GM21390 (cell line): Measurements from ENCODE around the gene TRIM17.
"Not testable (repeated sequence)": the region's sequence is repeated elsewhere in the genome, so short reads cannot be mapped to it uniquely, and the experiment has no call there.

Experiments used
- ATAC-seq: cut with Tn5 transposase; IDR thresholded peaks from one replicate; pipeline ENCODE4 v1.9.1; 2021; ENCODE audit not compliant: unreplicated experiment

The TRIM17 gene

GRCh38 chr1:228450200-228450599 is 33.5 kb upstream of the TRIM17 start:
- no peak for ATAC-seq

DNA sequence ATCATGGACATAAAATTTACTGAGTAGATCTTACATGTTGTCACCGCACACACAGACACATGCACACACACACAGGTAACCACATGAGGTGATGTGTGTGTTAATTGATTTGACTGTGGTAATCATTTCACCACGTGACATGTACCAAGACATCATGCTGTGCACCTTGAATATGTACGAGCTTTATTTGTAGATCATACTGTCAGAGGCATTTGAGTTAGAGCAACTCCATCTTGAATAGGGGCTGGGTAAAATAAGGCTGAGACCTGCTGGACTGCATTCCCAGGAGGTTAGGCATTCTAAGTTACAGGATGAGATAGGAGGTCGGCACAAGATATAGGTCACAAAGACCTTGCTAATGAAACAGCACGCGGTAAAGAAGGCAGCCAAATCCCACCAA is 31.7 kb upstream of the TRIM17 start:
- no peak for ATAC-seq

DNA sequence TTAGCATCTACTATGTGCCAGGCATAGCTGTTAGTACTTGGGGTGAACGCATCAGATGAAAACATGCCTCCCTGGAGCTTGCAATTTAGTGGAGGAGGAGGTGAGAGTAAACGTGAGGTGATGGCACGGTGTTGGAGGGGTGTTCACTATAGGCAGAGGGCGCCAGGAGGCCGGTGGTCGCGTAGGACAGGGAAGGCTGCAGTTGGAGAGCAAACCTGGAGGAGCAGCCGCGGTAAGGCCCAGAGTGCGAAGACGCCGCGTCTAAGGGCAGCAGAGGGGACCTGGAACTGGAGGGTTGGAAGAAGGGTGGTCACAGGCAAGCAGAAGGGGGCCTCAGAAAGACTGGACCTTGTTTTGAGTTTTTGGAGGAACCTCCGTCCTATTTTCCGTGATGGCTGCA is 30.2 kb upstream of the TRIM17 start:
- no peak for ATAC-seq

- ATAC-seq = peak; percentile 78
Measured at GRCh38 chr1:228445843-228446650, 29.4 kb upstream of the TRIM17 start.

DNA sequence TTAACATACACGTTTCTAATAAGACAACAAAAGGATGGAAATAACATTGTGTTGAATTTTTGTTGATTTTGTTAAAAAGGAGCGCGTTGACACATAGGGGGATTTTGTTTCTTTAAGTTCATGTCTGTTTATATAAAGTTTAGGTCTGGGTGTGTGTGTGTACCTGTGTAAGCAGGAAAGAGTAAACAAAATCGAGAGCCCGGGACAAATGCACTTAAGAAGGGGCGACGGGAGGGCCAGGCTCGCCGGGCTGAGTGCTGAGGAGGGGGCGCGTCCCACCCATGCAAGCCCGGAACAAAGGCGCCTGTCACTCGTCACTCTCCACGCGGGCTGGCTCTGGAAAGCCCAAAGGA is 28.8 kb upstream of the TRIM17 start:
- ATAC-seq = no peak

DNA sequence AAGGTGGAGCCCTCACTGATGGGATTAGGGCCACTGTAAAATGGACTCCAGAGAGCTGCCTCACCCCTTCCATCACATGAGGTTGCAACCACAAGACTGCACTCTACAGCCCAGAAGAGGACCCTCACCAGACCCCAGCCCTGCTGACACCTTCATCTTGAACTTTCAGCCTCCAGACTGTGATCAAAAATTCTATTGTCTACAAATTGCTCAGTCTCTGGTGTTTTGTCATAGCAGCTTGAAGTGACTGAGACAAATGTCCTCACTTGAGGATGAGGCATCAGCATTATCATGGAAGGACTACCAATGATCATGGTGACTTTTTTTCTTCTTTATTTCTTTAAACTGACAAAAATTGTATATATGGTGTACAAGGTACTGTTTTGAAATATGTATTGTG is 26.7 kb upstream of the TRIM17 start:
- ATAC-seq = no peak

GRCh38 chr1:228440761-228441500 is 24.3 kb upstream of the TRIM17 start:
- ATAC-seq = no peak

DNA sequence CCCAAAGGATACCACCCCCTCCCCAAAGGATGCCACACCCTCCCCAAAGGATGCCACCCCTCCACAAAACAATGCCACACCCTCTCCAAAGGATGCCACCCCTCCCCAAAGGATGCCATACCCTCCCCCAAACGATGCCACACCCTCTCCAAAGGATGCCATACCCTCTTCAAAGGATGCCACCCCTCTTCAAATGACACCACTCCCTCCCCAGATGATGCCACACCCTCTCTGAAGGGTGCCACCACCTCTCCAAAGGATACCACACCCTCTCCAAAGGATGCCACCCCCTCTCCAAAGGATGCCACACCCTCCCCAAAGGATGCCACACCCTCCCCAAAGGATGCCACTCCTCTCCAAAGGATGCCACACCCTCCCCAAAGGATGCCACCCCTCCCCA is 21.6 kb upstream of the TRIM17 start:
- ATAC-seq = no peak

DNA sequence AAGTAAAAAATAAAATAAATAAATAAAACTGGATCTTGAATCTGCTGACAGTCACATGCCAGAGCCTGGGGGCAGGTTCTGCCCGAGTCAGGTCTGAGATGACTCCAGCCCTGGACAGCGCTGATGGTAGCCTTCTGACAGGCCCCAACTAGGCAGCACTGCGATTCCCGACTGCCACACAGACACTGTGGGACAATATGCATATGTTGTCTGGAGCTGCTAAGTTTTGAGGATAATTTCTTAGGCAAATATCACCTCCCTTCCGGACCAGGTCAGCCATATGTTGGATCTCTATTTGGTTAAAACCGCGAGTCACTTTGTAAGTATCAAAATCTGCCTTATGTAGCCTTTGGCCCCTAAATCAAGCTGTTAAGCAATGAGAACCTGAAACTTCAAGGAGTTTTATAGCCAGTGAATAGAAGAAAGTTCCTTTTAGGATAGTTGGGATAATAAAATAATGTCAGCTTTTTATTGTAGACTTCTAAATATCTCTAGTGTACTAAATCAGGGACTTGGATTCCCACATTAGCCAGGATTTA is 20.8 kb upstream of the TRIM17 start:
- no peak for ATAC-seq

DNA sequence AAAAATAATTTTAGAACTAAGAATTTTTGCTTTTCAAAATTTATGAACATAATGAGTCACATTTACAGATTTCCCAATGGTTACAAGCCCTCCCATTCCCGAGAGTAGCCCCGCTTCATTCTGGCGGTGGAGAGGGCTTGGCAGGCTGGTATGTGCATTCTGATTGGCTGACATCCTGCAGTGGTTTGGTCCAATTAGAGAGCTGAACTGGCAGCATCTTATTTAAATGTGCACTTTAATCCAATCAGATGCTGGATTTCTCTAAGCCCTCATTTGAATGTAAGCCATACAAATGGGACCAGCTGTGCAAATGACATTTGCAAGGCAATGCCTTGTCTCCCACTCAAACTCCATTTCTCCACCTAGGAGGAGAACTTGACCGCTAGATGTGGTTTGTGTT is 18.0 kb upstream of the TRIM17 start:
- ATAC-seq = no peak

DNA sequence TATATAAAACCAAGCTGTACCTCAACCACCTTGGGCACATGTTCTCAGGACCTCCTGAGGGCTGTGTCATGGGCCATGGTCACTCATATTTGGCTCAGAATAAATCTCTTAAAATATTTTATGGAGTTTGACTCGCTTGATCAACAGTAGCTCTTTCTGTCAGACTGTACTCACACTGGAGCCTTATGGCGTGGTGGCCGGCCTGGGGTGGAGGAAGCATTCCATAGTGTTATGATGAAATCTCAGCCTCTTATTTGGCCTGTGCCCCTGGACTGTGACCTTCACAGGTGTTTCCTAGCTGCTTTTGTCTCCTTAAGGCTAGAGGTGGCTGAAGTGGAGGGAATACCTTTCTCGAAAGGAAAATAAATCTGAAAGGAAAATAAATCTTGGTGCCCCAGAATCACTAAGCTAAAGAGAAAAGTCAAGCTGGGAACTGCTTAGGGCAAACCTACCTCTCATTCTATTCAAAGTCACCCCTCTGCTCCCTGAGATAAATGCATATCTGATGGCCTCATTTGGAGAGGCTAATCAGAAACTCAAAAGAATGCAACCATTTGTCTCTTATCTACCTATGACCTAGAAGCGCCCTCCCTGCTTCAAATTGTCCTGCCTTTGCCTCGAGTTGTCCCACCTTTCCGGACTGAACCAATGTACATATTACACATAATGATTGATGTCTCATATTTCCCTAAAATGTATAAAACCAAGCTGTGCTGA is 16.8 kb upstream of the TRIM17 start:
- ATAC-seq = not testable (repeated sequence)

GRCh38 chr1:228430243-228430642 is 13.6 kb upstream of the TRIM17 start:
- ATAC-seq = no peak

DNA sequence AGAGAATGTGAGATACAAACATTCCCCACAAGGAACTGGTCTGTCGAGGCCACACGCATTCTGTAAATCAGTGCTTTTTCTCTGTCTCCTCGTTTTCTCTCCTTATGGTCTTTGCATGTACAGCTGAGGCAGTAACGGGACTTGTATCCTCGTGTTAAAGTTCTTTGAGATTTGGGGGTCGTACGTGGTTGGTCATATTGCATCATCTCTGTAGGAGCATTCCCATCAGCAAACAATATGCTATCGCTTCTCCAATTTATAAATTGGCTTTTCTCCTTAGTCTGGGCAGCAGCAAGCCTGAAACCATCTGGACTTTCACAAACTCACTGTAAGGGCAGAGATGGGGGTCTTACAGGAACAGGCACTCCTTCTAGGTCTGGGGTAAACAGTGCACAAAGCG is 13.0 kb upstream of the TRIM17 start:
- no peak for ATAC-seq

DNA sequence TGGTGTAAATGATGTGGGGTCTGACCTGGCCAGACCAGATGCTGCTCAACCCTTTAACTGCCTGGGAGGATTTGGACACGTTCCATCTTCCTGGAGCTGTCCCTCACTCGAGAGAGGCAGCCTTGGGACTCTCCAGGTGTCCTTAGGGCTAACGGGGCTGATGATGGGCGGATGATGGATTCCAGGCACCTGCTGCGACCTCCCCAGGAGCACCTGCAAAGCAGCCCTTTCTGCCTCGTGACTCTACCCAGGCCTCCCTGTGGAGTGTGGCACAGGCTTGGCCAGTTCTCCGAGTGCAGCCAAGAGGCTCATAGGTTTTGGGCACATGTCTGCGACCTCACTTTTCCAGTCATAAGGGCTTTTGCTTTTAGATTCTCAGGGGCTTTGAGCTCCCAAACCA is 12.3 kb upstream of the TRIM17 start:
- ATAC-seq = no peak

DNA sequence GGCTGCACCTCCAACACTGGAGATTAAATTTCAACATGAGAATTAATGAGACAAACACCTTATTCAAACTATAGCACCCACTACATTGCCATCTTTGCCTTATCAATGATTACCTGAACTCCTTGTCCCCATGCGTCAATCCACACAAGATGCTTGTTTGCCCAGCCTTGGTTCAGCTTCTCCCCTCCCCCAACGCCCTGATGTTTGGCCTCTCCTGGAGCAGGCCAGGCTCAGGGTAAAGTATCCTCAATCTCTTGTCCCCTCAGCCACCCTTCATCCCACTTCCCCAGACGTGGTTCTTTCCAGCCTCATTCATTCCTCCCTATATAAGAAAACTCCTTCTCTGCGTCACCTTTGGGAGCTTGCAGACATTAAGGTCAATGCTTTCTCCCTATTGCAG is 11.8 kb upstream of the TRIM17 start:
- ATAC-seq = no peak

- no peak for ATAC-seq
Measured at GRCh38 chr1:228426518-228427175, 10.0 kb upstream of the TRIM17 start.

DNA sequence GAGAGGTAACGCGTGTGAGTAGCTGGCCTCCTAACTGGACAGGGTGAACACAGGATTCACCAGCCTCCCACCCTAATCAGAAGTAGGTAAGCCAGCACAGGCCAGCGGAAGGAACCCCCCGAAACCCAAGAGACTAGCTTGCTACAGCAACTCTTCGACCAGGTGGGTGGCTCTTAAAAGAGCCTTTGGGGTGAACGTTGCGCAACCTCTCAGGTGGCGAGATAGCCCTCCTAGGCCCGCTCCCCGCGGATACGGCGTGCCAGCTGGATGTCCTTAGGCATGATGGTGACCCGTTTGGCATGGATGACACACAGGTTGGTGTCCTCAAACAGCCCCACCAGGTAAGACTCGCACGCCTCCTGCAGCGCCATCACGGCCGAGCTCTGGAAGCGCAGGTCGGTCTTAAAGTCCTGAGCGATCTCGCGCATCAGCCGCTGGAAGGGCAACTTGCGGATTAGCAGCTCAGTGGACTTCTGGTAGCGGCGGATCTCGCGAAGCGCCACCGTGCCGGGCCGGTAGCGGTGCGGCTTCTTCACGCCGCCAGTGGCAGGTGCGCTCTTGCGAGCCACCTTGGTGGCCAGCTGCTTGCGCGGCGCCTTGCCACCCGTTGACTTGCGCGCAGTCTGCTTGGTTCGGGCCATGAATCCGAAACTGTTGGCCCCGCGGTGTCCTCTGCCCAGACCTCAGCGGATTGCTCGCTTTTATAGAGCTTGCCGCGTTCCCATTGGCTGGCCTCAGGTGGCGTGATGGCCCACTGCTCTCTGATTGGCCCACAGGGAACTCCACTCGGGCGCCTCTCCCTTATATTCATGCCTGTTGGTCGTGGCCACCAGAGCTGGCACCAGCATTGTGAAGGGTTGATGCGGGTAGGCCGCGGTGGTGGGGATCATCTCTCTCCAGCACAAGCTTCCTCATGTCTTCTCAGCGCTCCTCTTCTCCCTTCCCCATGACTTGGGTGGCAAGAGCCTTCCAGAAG is 8.3 kb upstream of the TRIM17 start:
- no peak for ATAC-seq

GRCh38 chr1:228423404-228424053 is 6.9 kb upstream of the TRIM17 start:
- ATAC-seq = no peak
